K562 (cell line): ENCODE data around the gene ENTPD6. TPM values are rescaled to one million over a fixed set of nuclear protein-coding genes. Genes with fewer than 3 reads are reported as not detected.

ENCODE experiments used
- EGR1 ChIP-seq: fragments of 450-650 bp; conservative IDR thresholded peaks from 2 replicates; pipeline ENCODE4 v1.6.1; 2017; ENCODE audit warnings: mild to moderate bottlenecking
- FOXA3 ChIP-seq, 2 experiments: fragments of 450-650 bp in 1 of 2; sonication (generic) in 1 of 2; formaldehyde crosslinking; IDR thresholded peaks in 1 of 2; conservative IDR thresholded peaks in 1 of 2; 2 replicates each; pipeline versions ENCODE4 v1.4.0 to v1.8.0; 2020 to 2022; ENCODE audit warnings: mild to moderate bottlenecking in 2 of 2, missing genetic modification reagents in 1 of 2
- GATAD2A ChIP-seq: fragments of 450-650 bp; IDR thresholded peaks from 2 replicates; pipeline ENCODE4 v1.6.1; 2017
- JUN ChIP-seq, 2 experiments: sonication (generic) in 1 of 2; formaldehyde crosslinking in 1 of 2; IDR thresholded peaks; 2 replicates each; pipeline versions ENCODE4 v1.6.1 to v1.8.0; 2012 to 2022; ENCODE audit warnings: borderline replicate concordance in 2 of 2, mild to moderate bottlenecking in 2 of 2, improper control_type of control experiment in 1 of 2, low read depth in 1 of 2, low read length in 1 of 2, missing genetic modification reagents in 1 of 2
- MIER1 ChIP-seq: fragments of 450-650 bp; IDR thresholded peaks from 2 replicates; pipeline ENCODE4 v1.6.1; 2016; ENCODE audit warnings: antibody characterized with exemption, mild to moderate bottlenecking, low read depth
- MTA3 ChIP-seq: fragments of 450-650 bp; formaldehyde crosslinking; IDR thresholded peaks from 2 replicates; pipeline ENCODE4 v1.6.1; 2017; ENCODE audit warnings: mild to moderate bottlenecking, borderline replicate concordance
- NCOA2 ChIP-seq, 2 experiments: fragments of 450-650 bp; IDR thresholded peaks; 2 replicates each; pipeline ENCODE4 v1.6.1; 2018; ENCODE audit warnings: mild to moderate bottlenecking in 2 of 2, moderate library complexity in 1 of 2; ENCODE audit not compliant: partially characterized antibody in 2 of 2
- NCOR1 ChIP-seq: fragments of 450-650 bp; IDR thresholded peaks from 2 replicates; pipeline ENCODE4 v1.6.1; 2016; ENCODE audit warnings: mild to moderate bottlenecking, moderate library complexity
- NFE2 ChIP-seq: IDR thresholded peaks from 2 replicates; pipeline ENCODE4 v1.6.1; 2014; ENCODE audit warnings: antibody characterized with exemption, low read depth
- POLR2G ChIP-seq: fragments of 200-400 bp; formaldehyde crosslinking; IDR thresholded peaks from 2 replicates; pipeline ENCODE4 v1.6.1; 2017; ENCODE audit warnings: low read depth, mild to moderate bottlenecking, antibody characterized with exemption, low read length, moderate library complexity
- POLR2H ChIP-seq: IDR thresholded peaks from 2 replicates; pipeline ENCODE4 v1.6.1; 2016; ENCODE audit warnings: missing genetic modification characterization, low read depth, mild to moderate bottlenecking, control low read depth, missing compliant biosample characterization, moderate library complexity
- SIRT6 ChIP-seq: IDR thresholded peaks from one replicate; pipeline ENCODE4 v1.6.1; 2012; ENCODE audit warnings: low read depth, mild to moderate bottlenecking, control low read depth, inconsistent platforms, low read length, moderate library complexity
- TAL1 ChIP-seq: fragments of 450-650 bp; IDR thresholded peaks from 2 replicates; pipeline ENCODE4 v1.6.1; 2016; ENCODE audit warnings: mild to moderate bottlenecking
- ZNF239 ChIP-seq: fragments of 250-450 bp; sonication (Bioruptor Pico); IDR thresholded peaks from 2 replicates; pipeline ENCODE4 v1.4.0; 2020; ENCODE audit warnings: mild to moderate bottlenecking
- ZNF551 ChIP-seq: fragments of 250-450 bp; sonication (Bioruptor Pico); IDR thresholded peaks from 2 replicates; pipeline ENCODE4 v1.5.0; 2021; ENCODE audit warnings: mild to moderate bottlenecking, moderate library complexity
- polyA plus RNA-seq, 8 experiments: library from polyadenylated mRNA; depleted of rRNA in 4 of 8; stranded (reverse) in 5 of 8; unstranded in 3 of 8; fragments of >200 nt; fragmentation: Nextera tagmentation in 2 of 8; fragmentation: Illumina TruSeq in 1 of 8; extraction: Ambion mirVana in 2 of 8; extraction: Trizol in 1 of 8; gene quantifications; 2 replicates each; pipeline versions ENCODE4 v1.2.1 to v1.2.3, GENCODE V29; 2011 to 2014; ENCODE audit warnings: inconsistent platforms in 1 of 8, missing spikeins in 1 of 8
- total RNA-seq, 7 experiments: library from RNA; depleted of rRNA in 6 of 7; stranded (reverse); fragments of >200 nt in 6 of 7; fragmentation: Illumina TruSeq in 2 of 7; extraction: Trizol in 2 of 7; gene quantifications; 2 replicates each; pipeline versions ENCODE4 v1.2.1 to v1.2.3, GENCODE V29; 2011 to 2021; ENCODE audit warnings: low replicate concordance in 1 of 7
- TF ChIP-seq, protein P1 (sequence below): fragments of 250-450 bp; sonication (Bioruptor Pico); IDR thresholded peaks from 2 replicates; pipeline ENCODE4 v1.4.0; 2020
- TF ChIP-seq, protein P2 (sequence below): fragments of 450-650 bp; formaldehyde crosslinking; IDR thresholded peaks from 2 replicates; pipeline ENCODE4 v1.4.0; 2020; ENCODE audit warnings: mild to moderate bottlenecking, mixed read lengths
- TF ChIP-seq, protein P3 (sequence below): fragments of 250-450 bp; sonication (Bioruptor Pico); IDR thresholded peaks from 2 replicates; pipeline ENCODE4 v1.5.0; 2020; ENCODE audit warnings: mild to moderate bottlenecking
- TF ChIP-seq, protein P4 (sequence below), 2 experiments: fragments of 250-450 bp in 1 of 2; fragments of 450-650 bp in 1 of 2; sonication (Bioruptor Pico) in 1 of 2; IDR thresholded peaks; 2 replicates each; pipeline versions ENCODE4 v1.6.1 to v1.8.0; 2016 to 2021; ENCODE audit warnings: mild to moderate bottlenecking in 2 of 2, moderate library complexity in 2 of 2, missing compliant biosample characterization in 1 of 2, missing genetic modification characterization in 1 of 2

The ENTPD6 gene
- total and polyA plus RNA-seq, 9 of the 15 experiments (the other 6 are each of a cell fraction or from before 2014, with no cell fraction given), result 0.82 to 36.8 (median 22.4) TPM

DNA sequence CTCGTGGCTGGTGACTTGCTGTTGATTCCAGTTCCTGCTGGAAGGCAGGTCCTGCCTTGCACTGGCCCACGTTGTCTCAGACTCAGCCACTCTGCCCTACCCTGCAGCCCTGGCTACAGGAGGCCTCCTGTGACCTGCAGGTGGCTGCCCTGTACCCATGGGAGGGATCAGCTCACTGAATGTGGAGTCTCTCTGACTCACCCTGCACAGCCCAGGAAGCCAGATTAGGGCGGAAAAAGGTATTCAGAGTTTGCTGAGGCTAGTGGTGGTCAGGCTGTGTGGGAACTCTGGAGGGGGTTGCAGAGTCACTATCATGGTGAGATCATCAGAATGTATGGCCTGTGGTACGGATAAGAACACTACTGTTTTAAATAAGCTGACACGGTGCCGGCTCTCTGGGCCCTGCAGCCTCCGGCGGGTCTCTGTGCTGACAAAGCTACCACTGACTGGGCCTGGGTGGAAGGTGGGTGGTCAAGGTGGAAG is 27.7 kb downstream of the ENTPD6 start (continued):
- TF ChIP-seq JUN (IDR thresholded peaks at IDR 0.05; ENCODE audit: borderline replicate concordance, low read depth, low read length) (peak; percentile 86), JUN (CRISPR knock-in tag; IDR thresholded peaks at IDR 0.05; ENCODE audit: borderline replicate concordance) (peak; percentile 74; the same call in 1 of the 2 replicates), MTA3 (peak; percentile 44; the same call in 1 of the 2 replicates), SIRT6 (no peak), GATAD2A (no peak), TAL1 (0 out of 2 replicates have a peak, but pooled peaks have one; percentile 31), ZNF239 (CRISPR knock-in tag) (no peak), ZNF551 (no peak), POLR2G (no peak), MIER1 (no peak), FOXA3 (CRISPR knock-in tag; conservative IDR thresholded peaks at IDR 0.05 in 1 of 2, IDR thresholded peaks at IDR 0.05 in 1 of 2) (no peak), POLR2H (tag) (no peak), EGR1 (no peak), NCOA2 (IDR thresholded peaks at IDR 0.05; ENCODE audit: partially characterized antibody in 2 of 2) (no peak), NFE2 (peak; percentile 79), NCOR1 (peak; percentile 26; the same call in 1 of the 2 replicates)
- TF ChIP-seq, protein P1, sequence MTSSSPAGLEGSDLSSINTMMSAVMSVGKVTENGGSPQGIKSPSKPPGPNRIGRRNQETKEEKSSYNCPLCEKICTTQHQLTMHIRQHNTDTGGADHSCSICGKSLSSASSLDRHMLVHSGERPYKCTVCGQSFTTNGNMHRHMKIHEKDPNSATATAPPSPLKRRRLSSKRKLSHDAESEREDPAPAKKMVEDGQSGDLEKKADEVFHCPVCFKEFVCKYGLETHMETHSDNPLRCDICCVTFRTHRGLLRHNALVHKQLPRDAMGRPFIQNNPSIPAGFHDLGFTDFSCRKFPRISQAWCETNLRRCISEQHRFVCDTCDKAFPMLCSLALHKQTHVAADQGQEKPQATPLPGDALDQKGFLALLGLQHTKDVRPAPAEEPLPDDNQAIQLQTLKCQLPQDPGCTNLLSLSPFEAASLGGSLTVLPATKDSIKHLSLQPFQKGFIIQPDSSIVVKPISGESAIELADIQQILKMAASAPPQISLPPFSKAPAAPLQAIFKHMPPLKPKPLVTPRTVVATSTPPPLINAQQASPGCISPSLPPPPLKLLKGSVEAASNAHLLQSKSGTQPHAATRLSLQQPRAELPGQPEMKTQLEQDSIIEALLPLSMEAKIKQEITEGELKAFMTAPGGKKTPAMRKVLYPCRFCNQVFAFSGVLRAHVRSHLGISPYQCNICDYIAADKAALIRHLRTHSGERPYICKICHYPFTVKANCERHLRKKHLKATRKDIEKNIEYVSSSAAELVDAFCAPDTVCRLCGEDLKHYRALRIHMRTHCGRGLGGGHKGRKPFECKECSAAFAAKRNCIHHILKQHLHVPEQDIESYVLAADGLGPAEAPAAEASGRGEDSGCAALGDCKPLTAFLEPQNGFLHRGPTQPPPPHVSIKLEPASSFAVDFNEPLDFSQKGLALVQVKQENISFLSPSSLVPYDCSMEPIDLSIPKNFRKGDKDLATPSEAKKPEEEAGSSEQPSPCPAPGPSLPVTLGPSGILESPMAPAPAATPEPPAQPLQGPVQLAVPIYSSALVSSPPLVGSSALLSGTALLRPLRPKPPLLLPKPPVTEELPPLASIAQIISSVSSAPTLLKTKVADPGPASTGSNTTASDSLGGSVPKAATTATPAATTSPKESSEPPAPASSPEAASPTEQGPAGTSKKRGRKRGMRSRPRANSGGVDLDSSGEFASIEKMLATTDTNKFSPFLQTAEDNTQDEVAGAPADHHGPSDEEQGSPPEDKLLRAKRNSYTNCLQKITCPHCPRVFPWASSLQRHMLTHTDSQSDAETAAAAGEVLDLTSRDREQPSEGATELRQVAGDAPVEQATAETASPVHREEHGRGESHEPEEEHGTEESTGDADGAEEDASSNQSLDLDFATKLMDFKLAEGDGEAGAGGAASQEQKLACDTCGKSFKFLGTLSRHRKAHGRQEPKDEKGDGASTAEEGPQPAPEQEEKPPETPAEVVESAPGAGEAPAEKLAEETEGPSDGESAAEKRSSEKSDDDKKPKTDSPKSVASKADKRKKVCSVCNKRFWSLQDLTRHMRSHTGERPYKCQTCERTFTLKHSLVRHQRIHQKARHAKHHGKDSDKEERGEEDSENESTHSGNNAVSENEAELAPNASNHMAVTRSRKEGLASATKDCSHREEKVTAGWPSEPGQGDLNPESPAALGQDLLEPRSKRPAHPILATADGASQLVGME, result no peak
- TF ChIP-seq, protein P2, sequence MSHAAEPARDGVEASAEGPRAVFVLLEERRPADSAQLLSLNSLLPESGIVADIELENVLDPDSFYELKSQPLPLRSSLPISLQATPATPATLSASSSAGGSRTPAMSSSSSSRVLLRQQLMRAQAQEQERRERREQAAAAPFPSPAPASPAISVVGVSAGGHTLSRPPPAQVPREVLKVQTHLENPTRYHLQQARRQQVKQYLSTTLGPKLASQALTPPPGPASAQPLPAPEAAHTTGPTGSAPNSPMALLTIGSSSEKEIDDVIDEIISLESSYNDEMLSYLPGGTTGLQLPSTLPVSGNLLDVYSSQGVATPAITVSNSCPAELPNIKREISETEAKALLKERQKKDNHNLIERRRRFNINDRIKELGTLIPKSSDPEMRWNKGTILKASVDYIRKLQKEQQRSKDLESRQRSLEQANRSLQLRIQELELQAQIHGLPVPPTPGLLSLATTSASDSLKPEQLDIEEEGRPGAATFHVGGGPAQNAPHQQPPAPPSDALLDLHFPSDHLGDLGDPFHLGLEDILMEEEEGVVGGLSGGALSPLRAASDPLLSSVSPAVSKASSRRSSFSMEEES (CRISPR knock-in tag), result no peak
- TF ChIP-seq, protein P3, sequence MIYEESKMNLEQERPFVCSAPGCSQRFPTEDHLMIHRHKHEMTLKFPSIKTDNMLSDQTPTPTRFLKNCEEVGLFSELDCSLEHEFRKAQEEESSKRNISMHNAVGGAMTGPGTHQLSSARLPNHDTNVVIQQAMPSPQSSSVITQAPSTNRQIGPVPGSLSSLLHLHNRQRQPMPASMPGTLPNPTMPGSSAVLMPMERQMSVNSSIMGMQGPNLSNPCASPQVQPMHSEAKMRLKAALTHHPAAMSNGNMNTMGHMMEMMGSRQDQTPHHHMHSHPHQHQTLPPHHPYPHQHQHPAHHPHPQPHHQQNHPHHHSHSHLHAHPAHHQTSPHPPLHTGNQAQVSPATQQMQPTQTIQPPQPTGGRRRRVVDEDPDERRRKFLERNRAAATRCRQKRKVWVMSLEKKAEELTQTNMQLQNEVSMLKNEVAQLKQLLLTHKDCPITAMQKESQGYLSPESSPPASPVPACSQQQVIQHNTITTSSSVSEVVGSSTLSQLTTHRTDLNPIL, result no peak
- TF ChIP-seq, protein P4, sequence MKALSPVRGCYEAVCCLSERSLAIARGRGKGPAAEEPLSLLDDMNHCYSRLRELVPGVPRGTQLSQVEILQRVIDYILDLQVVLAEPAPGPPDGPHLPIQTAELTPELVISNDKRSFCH (CRISPR knock-in tag; IDR thresholded peaks at IDR 0.05), result no peak
- TF ChIP-seq, protein P4 (tag; IDR thresholded peaks at IDR 0.05), result no peak
